SU-DHL-6 (cell line): ENCODE results near the gene MBOAT1.

Experiments used
- CTCF ChIP-seq: fragments of 200-600 bp; sonication (generic); IDR thresholded peaks from one replicate; pipeline ENCODE4 v1.5.1; 2017; ENCODE audit warnings: antibody characterized with exemption, mild to moderate bottlenecking, low read length, moderate library complexity; ENCODE audit not compliant: insufficient read depth, poor library complexity, severe bottlenecking
- EZH2phosphoT487 ChIP-seq: fragments of 200-600 bp; sonication (generic), shearing (Covaris generic); conservative IDR thresholded peaks from 2 replicates; pipeline ENCODE4 v1.6.1; 2018; ENCODE audit warnings: mild to moderate bottlenecking, antibody characterized with exemption, low read length, moderate library complexity, mixed read lengths

- TF ChIP-seq CTCF (no peak), EZH2phosphoT487 (no peak)
These were observed 20.9 kb upstream of the MBOAT1 start for GRCh38 chr6:20233007-20233730.
